Nephron (organoid): Measurements from ENCODE around the gene DIS3L2.
"Not testable (repeated sequence)": the region's sequence is repeated elsewhere in the genome, so short reads cannot be mapped to it uniquely, and the experiment has no call there.

Experiments
- H3K27ac Mint-ChIP-seq, 3 experiments: 2 replicates each; pipeline ENCODE4 v1.8.0; 2020; ENCODE audit warnings: mixed read lengths in 3 of 3, mild to moderate bottlenecking in 2 of 3, moderate library complexity in 1 of 3
- H3K27me3 Mint-ChIP-seq: 2 replicates; pipeline ENCODE4 v1.8.0; 2021; ENCODE audit warnings: low read depth, mild to moderate bottlenecking, moderate library complexity, mixed read lengths
- H3K36me3 Mint-ChIP-seq: 2 replicates; pipeline ENCODE4 v1.8.0; 2020; ENCODE audit warnings: low read depth, mixed read lengths
- H3K4me1 Mint-ChIP-seq: 2 replicates; pipeline ENCODE4 v1.8.0; 2020; ENCODE audit warnings: mixed read lengths
- H3K4me3 Mint-ChIP-seq, 3 experiments: 2 replicates each; pipeline ENCODE4 v1.8.0; 2020; ENCODE audit warnings: mild to moderate bottlenecking in 3 of 3, mixed read lengths in 3 of 3, moderate library complexity in 2 of 3
- H3K9me3 Mint-ChIP-seq: 2 replicates; pipeline ENCODE4 v1.8.0; 2020; ENCODE audit warnings: mixed read lengths
- CTCF ChIP-seq, 3 experiments: fragments of 200-600 bp; sonication (generic); IDR thresholded peaks; one replicate each; pipeline ENCODE4 v1.5.0; 2021; ENCODE audit warnings: antibody characterized with exemption in 3 of 3; ENCODE audit not compliant: unreplicated experiment in 3 of 3

DIS3L2 gene

GRCh38 chr2:232097758-232098157, 136.2 kb downstream of the DIS3L2 start:
- no peak for TF ChIP-seq CTCF (IDR thresholded peaks at IDR 0.05; ENCODE audit: unreplicated experiment in 3 of 3)
- Mint-ChIP-seq H3K36me3 (peaks cover 68% of the 10 kb centered on the region), H3K27me3 (no peaks in the 10 kb centered on the region)

GRCh38 chr2:232102380-232102779, 140.9 kb downstream of the DIS3L2 start:
- no peak overlapping the region for H3K4me3 Mint-ChIP-seq
- H3K27ac Mint-ChIP-seq = no peak overlapping the region
- H3K27me3 Mint-ChIP-seq = no peaks in the 10 kb centered on the region
- H3K36me3 Mint-ChIP-seq = peaks cover 48% of the 10 kb centered on the region
- TF ChIP-seq CTCF (IDR thresholded peaks at IDR 0.05; ENCODE audit: unreplicated experiment in 3 of 3) = no peak
- peaks cover 4% of the 10 kb centered on the region for H3K4me1 Mint-ChIP-seq
- H3K9me3 Mint-ChIP-seq = peaks cover 20% of the 10 kb centered on the region

More at GRCh38 chr2:232097758-232098157, 136.2 kb downstream of the DIS3L2 start:
- Mint-ChIP-seq H3K27ac (no peak overlapping the region), H3K4me3 (no peak overlapping the region), H3K9me3 (peaks cover 54% of the 10 kb centered on the region), H3K4me1 (no peaks in the 10 kb centered on the region)

GRCh38 chr2:232103140-232103737, 141.7 kb downstream of the DIS3L2 start:
- H3K36me3 Mint-ChIP-seq = peaks cover 39% of the 10 kb centered on the region
- H3K9me3 Mint-ChIP-seq = peaks cover 14% of the 10 kb centered on the region
- TF ChIP-seq CTCF (IDR thresholded peaks at IDR 0.05; ENCODE audit: unreplicated experiment in 3 of 3) = no peak
- no peak overlapping the region for H3K27ac Mint-ChIP-seq
- no peaks in the 10 kb centered on the region for H3K27me3 Mint-ChIP-seq
- H3K4me1 Mint-ChIP-seq = peaks cover 4% of the 10 kb centered on the region
- H3K4me3 Mint-ChIP-seq = no peak overlapping the region

- no peak overlapping the region for H3K27ac Mint-ChIP-seq
- peaks cover 4% of the 10 kb centered on the region for H3K4me1 Mint-ChIP-seq
- H3K9me3 Mint-ChIP-seq = peaks cover 12% of the 10 kb centered on the region
- H3K4me3 Mint-ChIP-seq = no peak overlapping the region
- TF ChIP-seq CTCF (IDR thresholded peaks at IDR 0.05; ENCODE audit: unreplicated experiment in 3 of 3) = no peak
- H3K27me3 Mint-ChIP-seq = no peaks in the 10 kb centered on the region
- H3K36me3 Mint-ChIP-seq = peaks cover 33% of the 10 kb centered on the region
Observed at GRCh38 chr2:232104076-232104646, 142.6 kb downstream of the DIS3L2 start.

- peaks cover 15% of the 10 kb centered on the region for H3K36me3 Mint-ChIP-seq
- no peaks in the 10 kb centered on the region for H3K27me3 Mint-ChIP-seq
- no peak for TF ChIP-seq CTCF (IDR thresholded peaks at IDR 0.05; ENCODE audit: unreplicated experiment in 3 of 3)
- H3K27ac Mint-ChIP-seq = no peak overlapping the region
- H3K4me1 Mint-ChIP-seq = no peaks in the 10 kb centered on the region
- no peak overlapping the region for H3K4me3 Mint-ChIP-seq
- peaks cover 2% of the 10 kb centered on the region for H3K9me3 Mint-ChIP-seq
Observed at GRCh38 chr2:232111551-232111950, 150.0 kb downstream of the DIS3L2 start.

- Mint-ChIP-seq H3K27ac (no peak overlapping the region), H3K36me3 (peaks cover 12% of the 10 kb centered on the region), H3K9me3 (no peaks in the 10 kb centered on the region), H3K4me1 (no peaks in the 10 kb centered on the region), H3K27me3 (no peaks in the 10 kb centered on the region), H3K4me3 (no peak overlapping the region)
- no peak for TF ChIP-seq CTCF (IDR thresholded peaks at IDR 0.05; ENCODE audit: unreplicated experiment in 3 of 3)
Observed at GRCh38 chr2:232113821-232114220, 152.3 kb downstream of the DIS3L2 start.

- H3K36me3 Mint-ChIP-seq = peaks cover 14% of the 10 kb centered on the region
- not testable (repeated sequence) for H3K27me3 Mint-ChIP-seq, H3K9me3 Mint-ChIP-seq, H3K4me3 Mint-ChIP-seq, H3K4me1 Mint-ChIP-seq, H3K27ac Mint-ChIP-seq
Observed at GRCh38 chr2:232115728-232116361, 154.3 kb downstream of the DIS3L2 start.
